ENCODE measurements around the gene L3MBTL1.

DNA sequence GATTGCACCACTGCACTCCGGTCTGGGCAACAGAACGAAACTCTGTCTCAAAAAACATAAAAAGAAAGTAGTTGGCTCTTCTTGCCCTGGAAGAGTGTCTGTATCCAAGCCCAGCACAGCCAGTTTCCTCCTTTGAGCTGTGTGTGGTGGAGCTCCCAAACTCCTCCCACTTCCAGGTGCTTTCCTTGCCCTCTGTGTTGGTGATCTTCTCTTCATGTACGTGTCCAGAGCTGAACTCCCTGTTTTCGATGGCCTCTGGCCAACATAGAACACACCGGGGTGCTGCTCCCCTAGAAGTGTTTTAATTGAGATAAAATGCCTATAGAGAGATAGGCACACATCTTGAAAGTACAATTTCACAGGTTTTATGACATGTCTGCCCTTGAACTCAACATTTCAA lies 34.7 kb downstream of the L3MBTL1 start:
- TF ChIP-seq, protein P1, sequence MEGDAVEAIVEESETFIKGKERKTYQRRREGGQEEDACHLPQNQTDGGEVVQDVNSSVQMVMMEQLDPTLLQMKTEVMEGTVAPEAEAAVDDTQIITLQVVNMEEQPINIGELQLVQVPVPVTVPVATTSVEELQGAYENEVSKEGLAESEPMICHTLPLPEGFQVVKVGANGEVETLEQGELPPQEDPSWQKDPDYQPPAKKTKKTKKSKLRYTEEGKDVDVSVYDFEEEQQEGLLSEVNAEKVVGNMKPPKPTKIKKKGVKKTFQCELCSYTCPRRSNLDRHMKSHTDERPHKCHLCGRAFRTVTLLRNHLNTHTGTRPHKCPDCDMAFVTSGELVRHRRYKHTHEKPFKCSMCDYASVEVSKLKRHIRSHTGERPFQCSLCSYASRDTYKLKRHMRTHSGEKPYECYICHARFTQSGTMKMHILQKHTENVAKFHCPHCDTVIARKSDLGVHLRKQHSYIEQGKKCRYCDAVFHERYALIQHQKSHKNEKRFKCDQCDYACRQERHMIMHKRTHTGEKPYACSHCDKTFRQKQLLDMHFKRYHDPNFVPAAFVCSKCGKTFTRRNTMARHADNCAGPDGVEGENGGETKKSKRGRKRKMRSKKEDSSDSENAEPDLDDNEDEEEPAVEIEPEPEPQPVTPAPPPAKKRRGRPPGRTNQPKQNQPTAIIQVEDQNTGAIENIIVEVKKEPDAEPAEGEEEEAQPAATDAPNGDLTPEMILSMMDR (optimal IDR thresholded peaks at IDR 0.05 in 1 of 3, IDR thresholded peaks at IDR 0.05 in 1 of 3, conservative IDR thresholded peaks at IDR 0.05 in 1 of 3; ENCODE audit: extremely low read depth in 1 of 3, insufficient read depth in 2 of 3, low read length in 3 of 3), result no peak
- TF ChIP-seq EZH2 (IDR thresholded peaks at IDR 0.05; ENCODE audit: low read length), result no peak

Measured in keratinocyte (primary cell).